Suprapubic skin (tissue), 3 donors: ENCODE data around the gene IGFN1.

Experiments used
- CTCF ChIP-seq, 2 donors: fragments of 200-600 bp in 1 of 2; fragments of 450-650 bp in 1 of 2; sonication (generic) in 1 of 2; IDR thresholded peaks; one replicate each; pipeline ENCODE4 v1.5.1; 2016 to 2019; ENCODE audit warnings: antibody characterized with exemption in 2 of 2, mild to moderate bottlenecking in 1 of 2, moderate library complexity in 1 of 2
- POLR2A ChIP-seq, 2 donors: fragments of 450-650 bp; IDR thresholded peaks; one replicate each; pipeline ENCODE4 v1.6.1; 2017; ENCODE audit warnings: antibody characterized with exemption in 2 of 2, mild to moderate bottlenecking in 2 of 2, moderate library complexity in 2 of 2

GRCh38 chr1:201272799-201273198 is 82.2 kb downstream of the IGFN1 start:
- TF ChIP-seq POLR2A (IDR thresholded peaks at IDR 0.05) (no peak), CTCF (IDR thresholded peaks at IDR 0.05) (no peak)
